Spinal cord (tissue), 10 donors: ENCODE measurements around the gene NXPE1. TPM values are rescaled to one million over a fixed set of nuclear protein-coding genes. Genes with fewer than 3 reads are reported as not detected.
A peak's percentile ranks its signal among the peaks of the same experiment; 100 is the strongest.

ENCODE experiments used
- DNase-seq, 6 donors: peaks; one replicate each; pipeline versions ENCODE4 v3.0.0 to v3.0.0-alpha.2; 2013 to 2015; ENCODE audit warnings: low spot score in 6 of 6, low read depth in 4 of 6
- H3K27ac ChIP-seq: one replicate; pipeline ENCODE4 v1.5.1; 2013; ENCODE audit warnings: low read depth, low read length, control low read depth
- H3K27me3 ChIP-seq: one replicate; pipeline ENCODE4 v1.6.1; 2013; ENCODE audit warnings: low read length; ENCODE audit not compliant: control insufficient read depth, insufficient read depth
- H3K36me3 ChIP-seq: one replicate; pipeline ENCODE4 v1.6.1; 2013; ENCODE audit warnings: low read length; ENCODE audit not compliant: control insufficient read depth, insufficient read depth
- H3K4me1 ChIP-seq: one replicate; pipeline ENCODE4 v1.6.1; 2013; ENCODE audit warnings: low read length; ENCODE audit not compliant: control insufficient read depth, insufficient read depth
- H3K4me3 ChIP-seq: one replicate; pipeline ENCODE4 v1.5.1; 2013; ENCODE audit warnings: low read depth, low read length, control low read depth
- H3K9me3 ChIP-seq: one replicate; pipeline ENCODE4 v1.6.1; 2013; ENCODE audit warnings: low read length; ENCODE audit not compliant: control insufficient read depth, insufficient read depth
- WGBS: methylation state at CpG from one replicate; pipeline ENCODE4 v1.1.5; 2013; ENCODE audit warnings: missing lambda C conversion rate; ENCODE audit not compliant: insufficient coverage; 5-methylcytosine and 5-hydroxymethylcytosine counted together
- polyA plus RNA-seq, 2 donors: library from polyadenylated mRNA; unstranded; fragments of 120-200 nt; gene quantifications; one replicate each; pipeline ENCODE4 v1.2.1, GENCODE V29; 2013; ENCODE audit not compliant: insufficient read length in 2 of 2
- total RNA-seq, 2 donors: library from RNA; depleted of rRNA in 1 of 2; stranded (reverse); fragments of 120-200 nt in 1 of 2; fragments of >200 nt in 1 of 2; gene quantifications; one replicate each; pipeline versions ENCODE4 v1.2.3 to v1.2.4, GENCODE V29; 2013 to 2014
- donor health status: healthy.

The NXPE1 gene
- total and polyA plus RNA-seq, 4 donors: not detected

DNA sequence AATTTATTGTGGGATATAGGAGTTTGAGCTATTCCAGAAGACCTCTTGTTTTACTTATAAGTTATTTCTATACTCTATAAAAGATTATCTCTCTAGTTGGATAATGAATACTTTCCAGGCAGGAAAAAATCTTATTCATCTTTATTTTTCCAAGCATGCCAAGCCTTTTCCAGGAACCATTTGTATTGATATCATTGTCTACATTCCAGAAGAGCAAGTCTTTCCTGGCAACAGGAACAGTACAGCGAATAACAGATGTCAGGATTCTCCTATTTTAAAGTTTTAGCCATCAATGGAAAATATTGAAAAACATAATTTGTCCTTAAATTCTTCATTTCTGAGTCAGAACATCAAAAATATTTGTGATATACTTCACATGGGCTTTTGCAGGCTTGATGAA, 5.2 kb upstream of the NXPE1 start:
- Histone ChIP-seq H3K4me1 (no peaks in the 10 kb centered on the region), H3K27me3 (no peaks in the 10 kb centered on the region), H3K27ac (no peak overlapping the region), H3K4me3 (no peak overlapping the region), H3K36me3 (no peaks in the 10 kb centered on the region), H3K9me3 (no peaks in the 10 kb centered on the region)
- no CpG with 5 or more reads among the region's 1 CpG for WGBS
- DNase-seq: peak in 1 of 6 donors; percentile 8

- Histone ChIP-seq H3K27me3 (no peaks in the 10 kb centered on the region), H3K27ac (no peak overlapping the region), H3K36me3 (no peaks in the 10 kb centered on the region), H3K9me3 (no peaks in the 10 kb centered on the region), H3K4me1 (no peaks in the 10 kb centered on the region), H3K4me3 (no peak overlapping the region)
- no peak for DNase-seq
- WGBS: no CpG with 5 or more reads among the region's 2 CpGs
Observed at GRCh38 chr11:114563077-114563476, 3.4 kb upstream of the NXPE1 start.

- H3K27ac ChIP-seq: no peak overlapping the region
- no peaks in the 10 kb centered on the region for H3K27me3 ChIP-seq
- no CpG with 5 or more reads among the region's 3 CpGs for WGBS
- no peaks in the 10 kb centered on the region for H3K9me3 ChIP-seq
- H3K4me1 ChIP-seq: no peaks in the 10 kb centered on the region
- DNase-seq: no peak
- no peak overlapping the region for H3K4me3 ChIP-seq
- no peaks in the 10 kb centered on the region for H3K36me3 ChIP-seq
Observed at GRCh38 chr11:114562166-114562916, 2.7 kb upstream of the NXPE1 start.

GRCh38 chr11:114556135-114556534, 3.5 kb downstream of the NXPE1 start:
- DNase-seq: peak in 1 of 6 donors; percentile 17
- Histone ChIP-seq H3K9me3 (no peaks in the 10 kb centered on the region), H3K27ac (no peak overlapping the region), H3K4me3 (no peak overlapping the region), H3K27me3 (no peaks in the 10 kb centered on the region), H3K36me3 (no peaks in the 10 kb centered on the region), H3K4me1 (no peaks in the 10 kb centered on the region)
- WGBS: 67% methylated on average over 1 of the region's 1 CpG

DNA sequence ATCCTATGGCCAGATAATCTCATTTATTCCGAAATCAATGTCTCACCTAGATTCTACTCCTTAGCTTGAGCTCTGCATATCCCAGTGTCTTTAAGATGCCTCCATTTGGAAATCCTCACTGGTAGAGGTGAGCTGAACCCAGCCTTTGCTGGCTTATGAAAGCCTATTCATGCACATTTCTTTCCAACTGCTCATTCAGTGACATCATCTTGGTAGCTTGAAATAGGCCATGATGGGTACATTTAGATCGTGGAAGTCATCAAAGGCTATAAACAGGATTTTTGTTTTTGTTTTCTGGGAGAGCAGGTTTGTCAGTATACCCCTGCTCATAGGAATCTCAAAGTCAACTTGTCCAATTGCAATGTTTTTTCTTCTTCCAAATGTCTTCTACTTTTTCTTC, 6.0 kb downstream of the NXPE1 start:
- H3K4me1 ChIP-seq: no peaks in the 10 kb centered on the region
- 89% methylated on average over 1 of the region's 2 CpGs for WGBS

GRCh38 chr11:114551060-114551459, 8.6 kb downstream of the NXPE1 start:
- no CpG with 5 or more reads among the region's 4 CpGs for WGBS
- Histone ChIP-seq H3K27ac (no peak overlapping the region), H3K27me3 (no peaks in the 10 kb centered on the region)

More for the DNA sequence above, 6.0 kb downstream of the NXPE1 start:
- no peaks in the 10 kb centered on the region for H3K9me3 ChIP-seq
- DNase-seq: no peak
- H3K27me3 ChIP-seq: no peaks in the 10 kb centered on the region
- no peaks in the 10 kb centered on the region for H3K36me3 ChIP-seq
- H3K27ac ChIP-seq: no peak overlapping the region
- H3K4me3 ChIP-seq: no peak overlapping the region

GRCh38 chr11:114525682-114526081, 34.0 kb downstream of the NXPE1 start:
- Histone ChIP-seq H3K27ac (no peak overlapping the region), H3K27me3 (no peaks in the 10 kb centered on the region), H3K36me3 (no peaks in the 10 kb centered on the region), H3K4me1 (no peaks in the 10 kb centered on the region), H3K4me3 (no peak overlapping the region), H3K9me3 (peaks cover 5% of the 10 kb centered on the region)
- no peak for DNase-seq
- 100% methylated on average over 1 of the region's 2 CpGs for WGBS

More at GRCh38 chr11:114551060-114551459, 8.6 kb downstream of the NXPE1 start:
- Histone ChIP-seq H3K36me3 (no peaks in the 10 kb centered on the region), H3K9me3 (no peaks in the 10 kb centered on the region), H3K4me3 (no peak overlapping the region), H3K4me1 (no peaks in the 10 kb centered on the region)
- no peak for DNase-seq

GRCh38 chr11:114524122-114524521, 35.6 kb downstream of the NXPE1 start:
- H3K4me1 ChIP-seq: no peaks in the 10 kb centered on the region
- no peaks in the 10 kb centered on the region for H3K36me3 ChIP-seq
- H3K27me3 ChIP-seq: no peaks in the 10 kb centered on the region
- H3K4me3 ChIP-seq: no peak overlapping the region
- H3K27ac ChIP-seq: no peak overlapping the region
- DNase-seq: no peak
- peaks cover 5% of the 10 kb centered on the region for H3K9me3 ChIP-seq
- no CpG with 5 or more reads among the region's 1 CpG for WGBS

DNA sequence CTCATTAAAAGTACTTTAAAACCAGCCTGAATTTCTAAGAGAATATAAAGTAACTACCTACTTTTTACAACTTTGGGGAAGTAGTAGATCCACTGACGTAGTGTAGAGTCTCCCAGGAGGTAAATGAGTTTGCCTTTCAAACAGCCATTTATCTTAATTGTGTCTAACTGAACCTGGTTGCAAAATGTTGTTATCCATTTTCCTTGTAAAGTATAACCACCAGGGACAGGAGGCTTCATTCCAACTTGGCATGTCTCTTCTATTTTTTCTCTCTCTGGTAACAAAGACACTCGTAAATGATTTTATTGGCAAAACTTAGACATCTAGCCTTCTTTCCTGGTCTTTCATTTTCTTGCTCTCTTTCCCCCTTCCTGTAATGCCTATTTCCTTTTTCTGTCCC, 36.9 kb downstream of the NXPE1 start:
- peaks cover 5% of the 10 kb centered on the region for H3K9me3 ChIP-seq
- H3K27me3 ChIP-seq: no peaks in the 10 kb centered on the region
- no peaks in the 10 kb centered on the region for H3K36me3 ChIP-seq
- H3K4me1 ChIP-seq: no peaks in the 10 kb centered on the region
- 64% methylated on average over 1 of the region's 2 CpGs for WGBS
- DNase-seq: no peak
- H3K27ac ChIP-seq: no peak overlapping the region
- H3K4me3 ChIP-seq: no peak overlapping the region

- no peaks in the 10 kb centered on the region for H3K27me3 ChIP-seq
- H3K27ac ChIP-seq: no peak overlapping the region
- no peaks in the 10 kb centered on the region for H3K36me3 ChIP-seq
- WGBS: 94% methylated on average over 2 of the region's 2 CpGs
- H3K4me1 ChIP-seq: no peaks in the 10 kb centered on the region
- H3K4me3 ChIP-seq: no peak overlapping the region
- DNase-seq: no peak
- H3K9me3 ChIP-seq: no peaks in the 10 kb centered on the region
Observed at GRCh38 chr11:114511538-114511937, 48.1 kb downstream of the NXPE1 start.
